HepG2 (cell line): ENCODE data around the gene SALL4. TPM values are rescaled to one million over a fixed set of nuclear protein-coding genes. Genes with fewer than 3 reads are reported as not detected.

Source experiments
- ARID3A ChIP-seq: IDR thresholded peaks from 2 replicates; pipeline ENCODE4 v1.6.1; 2012; ENCODE audit warnings: low read depth, low read length, improper control_type of control experiment
- FOXA3 ChIP-seq: IDR thresholded peaks from 2 replicates; pipeline ENCODE4 v1.6.1; 2016; ENCODE audit warnings: missing genetic modification reagents, missing compliant biosample characterization
- FOXJ3 ChIP-seq: sonication (generic); formaldehyde crosslinking; IDR thresholded peaks from 2 replicates; pipeline ENCODE4 v1.4.0; 2020; ENCODE audit warnings: missing genetic modification reagents, mild to moderate bottlenecking, borderline replicate concordance
- FOXK1 ChIP-seq: sonication (generic); formaldehyde crosslinking; IDR thresholded peaks from 2 replicates; pipeline ENCODE4 v1.4.0; 2020; ENCODE audit warnings: low read depth, missing genetic modification reagents, borderline replicate concordance
- FOXO1 ChIP-seq: sonication (generic); formaldehyde crosslinking; IDR thresholded peaks from 2 replicates; pipeline ENCODE4 v1.4.0; 2020; ENCODE audit warnings: missing genetic modification reagents
- GFI1 ChIP-seq: sonication (generic); formaldehyde crosslinking; IDR thresholded peaks from 2 replicates; pipeline ENCODE4 v1.5.0; 2020; ENCODE audit warnings: missing genetic modification reagents, mild to moderate bottlenecking, borderline replicate concordance
- MNT ChIP-seq: fragments of 450-650 bp; IDR thresholded peaks from 2 replicates; pipeline ENCODE4 v1.6.1; 2016
- SETDB1 ChIP-seq: sonication (generic); formaldehyde crosslinking; IDR thresholded peaks from 2 replicates; pipeline ENCODE4 v1.5.1; 2020; ENCODE audit warnings: missing genetic modification reagents, mild to moderate bottlenecking, borderline replicate concordance
- SMARCC2 ChIP-seq: fragments of 450-650 bp; IDR thresholded peaks from 2 replicates; pipeline ENCODE4 v1.6.1; 2017; ENCODE audit warnings: antibody characterized with exemption, mild to moderate bottlenecking
- THRA ChIP-seq: sonication (generic); formaldehyde crosslinking; IDR thresholded peaks from 2 replicates; pipeline ENCODE4 v1.4.0; 2020; ENCODE audit warnings: missing genetic modification reagents, borderline replicate concordance
- ZBTB42 ChIP-seq: sonication (generic); formaldehyde crosslinking; IDR thresholded peaks from 2 replicates; pipeline ENCODE4 v1.5.0; 2020; ENCODE audit warnings: mild to moderate bottlenecking, missing genetic modification reagents
- ZEB1 ChIP-seq: IDR thresholded peaks from 2 replicates; pipeline ENCODE4 v1.6.1; 2012; ENCODE audit warnings: mild to moderate bottlenecking, low read depth, inconsistent platforms; ENCODE audit not compliant: insufficient replicate concordance
- ZNF101 ChIP-seq: sonication (generic); formaldehyde crosslinking; IDR thresholded peaks from 2 replicates; pipeline ENCODE4 v1.4.0; 2020; ENCODE audit warnings: mild to moderate bottlenecking, low read depth, missing genetic modification reagents, borderline replicate concordance
- ZNF362 ChIP-seq: sonication (generic); formaldehyde crosslinking; IDR thresholded peaks from 2 replicates; pipeline ENCODE4 v1.4.0; 2020; ENCODE audit warnings: missing genetic modification reagents, mild to moderate bottlenecking, borderline replicate concordance
- ZNF629 ChIP-seq: sonication (generic); formaldehyde crosslinking; conservative IDR thresholded peaks from 2 replicates; pipeline ENCODE4 v1.5.0; 2020; ENCODE audit warnings: missing genetic modification reagents
- ZSCAN25 ChIP-seq: sonication (generic); formaldehyde crosslinking; IDR thresholded peaks from 2 replicates; pipeline ENCODE4 v1.8.0; 2022; ENCODE audit warnings: mild to moderate bottlenecking, missing genetic modification reagents
- polyA plus RNA-seq, 8 experiments: library from polyadenylated mRNA; depleted of rRNA in 3 of 8; stranded (reverse) in 7 of 8; unstranded in 1 of 8; fragments of >200 nt; fragmentation: Illumina TruSeq in 4 of 8; extraction: Trizol in 4 of 8; gene quantifications; 2 replicates each; pipeline versions ENCODE4 v1.2.1 to v1.2.3, GENCODE V29; 2011 to 2016; ENCODE audit warnings: low read depth in 4 of 8, missing spikeins in 1 of 8, mixed read lengths in 1 of 8; ENCODE audit not compliant: insufficient read depth in 1 of 8
- total RNA-seq, 5 experiments: library from RNA; depleted of rRNA; stranded (reverse); fragments of >200 nt; fragmentation: Illumina TruSeq; extraction: Trizol; gene quantifications; 2 replicates each; pipeline ENCODE4 v1.2.3, GENCODE V29; 2016; ENCODE audit warnings: low read depth in 1 of 5
- TF ChIP-seq, protein P1 (sequence below): IDR thresholded peaks from 2 replicates; pipeline ENCODE4 v1.6.1; 2018; ENCODE audit warnings: missing genetic modification reagents
- TF ChIP-seq, protein P2 (sequence below): conservative IDR thresholded peaks from 2 replicates; pipeline ENCODE4 v1.6.1; 2018; ENCODE audit warnings: missing genetic modification reagents

SALL4 gene
- total and polyA plus RNA-seq, 2 of the 13 experiments (the other 11 are each of a cell fraction or from before 2014, with no cell fraction given): 0.33 to 1.8 TPM

DNA sequence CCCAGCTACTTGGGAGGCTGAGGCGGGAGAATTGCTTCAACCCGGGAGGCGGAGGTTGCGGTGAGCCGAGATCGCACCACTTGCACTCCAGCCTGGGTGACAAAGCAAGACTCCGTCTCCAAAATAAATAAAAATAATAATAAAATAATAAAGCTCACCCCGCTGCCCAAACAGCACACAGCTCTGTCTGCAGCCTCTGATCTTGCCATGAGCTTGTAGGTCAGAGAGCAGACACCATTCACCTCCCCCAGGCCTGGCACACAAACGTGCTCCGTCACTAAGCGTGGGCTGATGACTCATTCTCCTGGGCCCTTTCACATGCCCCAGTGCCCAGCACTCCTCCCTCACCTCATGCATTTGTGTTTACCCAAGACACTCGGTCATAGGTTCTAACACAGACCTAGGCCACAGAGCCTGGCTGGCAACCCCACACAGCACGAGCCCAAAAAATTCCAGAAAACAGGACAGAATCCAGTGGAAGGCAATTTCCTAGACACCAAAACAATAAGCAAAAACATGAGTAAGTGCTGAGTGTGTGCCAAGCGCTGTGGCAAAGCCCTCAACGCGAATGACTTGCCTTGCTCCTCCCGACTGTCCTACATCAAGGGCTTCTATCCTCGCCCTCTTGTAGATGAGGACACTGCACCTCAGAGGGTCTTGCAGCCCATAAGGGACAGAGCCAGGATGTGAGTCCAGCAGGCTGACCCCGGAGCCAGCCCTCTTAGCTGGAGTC is 52.1 kb downstream of the SALL4 start (continued):
- TF ChIP-seq ZNF629 (CRISPR knock-in tag) (no peak), ZNF101 (no peak), FOXK1 (CRISPR knock-in tag) (peak; percentile 84; the same call in 1 of the 2 replicates), MNT (peak; percentile 55), FOXO1 (peak; percentile 90), ZBTB42 (CRISPR knock-in tag) (no peak), ZSCAN25 (CRISPR knock-in tag) (no peak), SMARCC2 (no peak), SETDB1 (CRISPR knock-in tag) (no peak), ARID3A (no peak), ZNF362 (CRISPR knock-in tag) (no peak), GFI1 (CRISPR knock-in tag) (no peak; the same call in 1 of the 2 replicates), ZEB1 (no peak), FOXA3 (CRISPR knock-in tag) (peak; percentile 98), THRA (CRISPR knock-in tag) (peak; percentile 50; the same call in 1 of the 2 replicates), FOXJ3 (CRISPR knock-in tag) (no peak)
- TF ChIP-seq, protein P1, sequence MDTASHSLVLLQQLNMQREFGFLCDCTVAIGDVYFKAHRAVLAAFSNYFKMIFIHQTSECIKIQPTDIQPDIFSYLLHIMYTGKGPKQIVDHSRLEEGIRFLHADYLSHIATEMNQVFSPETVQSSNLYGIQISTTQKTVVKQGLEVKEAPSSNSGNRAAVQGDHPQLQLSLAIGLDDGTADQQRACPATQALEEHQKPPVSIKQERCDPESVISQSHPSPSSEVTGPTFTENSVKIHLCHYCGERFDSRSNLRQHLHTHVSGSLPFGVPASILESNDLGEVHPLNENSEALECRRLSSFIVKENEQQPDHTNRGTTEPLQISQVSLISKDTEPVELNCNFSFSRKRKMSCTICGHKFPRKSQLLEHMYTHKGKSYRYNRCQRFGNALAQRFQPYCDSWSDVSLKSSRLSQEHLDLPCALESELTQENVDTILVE (CRISPR knock-in tag): peak; percentile 80
- TF ChIP-seq, protein P2, sequence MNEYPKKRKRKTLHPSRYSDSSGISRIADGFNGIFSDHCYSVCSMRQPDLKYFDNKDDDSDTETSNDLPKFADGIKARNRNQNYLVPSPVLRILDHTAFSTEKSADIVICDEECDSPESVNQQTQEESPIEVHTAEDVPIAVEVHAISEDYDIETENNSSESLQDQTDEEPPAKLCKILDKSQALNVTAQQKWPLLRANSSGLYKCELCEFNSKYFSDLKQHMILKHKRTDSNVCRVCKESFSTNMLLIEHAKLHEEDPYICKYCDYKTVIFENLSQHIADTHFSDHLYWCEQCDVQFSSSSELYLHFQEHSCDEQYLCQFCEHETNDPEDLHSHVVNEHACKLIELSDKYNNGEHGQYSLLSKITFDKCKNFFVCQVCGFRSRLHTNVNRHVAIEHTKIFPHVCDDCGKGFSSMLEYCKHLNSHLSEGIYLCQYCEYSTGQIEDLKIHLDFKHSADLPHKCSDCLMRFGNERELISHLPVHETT (CRISPR knock-in tag): no peak; the same call in 1 of the 2 replicates
